ENCODE data around the gene SLIT1. TPM values are rescaled to one million over a fixed set of nuclear protein-coding genes. Genes with fewer than 3 reads are reported as not detected.

The SLIT1 gene
- polyA plus RNA-seq, 12 donors, result 0.54 to 1.6 (median 1.0) TPM; not detected in 2

- DNase-seq, result no peak
Measured at GRCh38 chr10:97003151-97003803, 182.5 kb downstream of the SLIT1 start.

- DNase-seq, result no peak
Measured at GRCh38 chr10:97002670-97003069, 183.1 kb downstream of the SLIT1 start.

GRCh38 chr10:97001183-97001991 is 184.4 kb downstream of the SLIT1 start:
- DNase-seq, result no peak

- DNase-seq, result no peak
Measured at GRCh38 chr10:97000487-97001182, 185.1 kb downstream of the SLIT1 start.

- no peak for DNase-seq
Measured at GRCh38 chr10:96999987-97000386, 185.8 kb downstream of the SLIT1 start.

GRCh38 chr10:96999337-96999736 is 186.4 kb downstream of the SLIT1 start:
- DNase-seq, result no peak

- no peak for DNase-seq
Measured at GRCh38 chr10:96998329-96998888, 187.3 kb downstream of the SLIT1 start.

GRCh38 chr10:96996275-96996965 is 189.3 kb downstream of the SLIT1 start:
- DNase-seq, result no peak

GRCh38 chr10:96995851-96996250 is 189.9 kb downstream of the SLIT1 start:
- no peak for DNase-seq

- no peak for DNase-seq
Measured at GRCh38 chr10:96992721-96993120, 193.0 kb downstream of the SLIT1 start.

- no peak for DNase-seq
Measured at GRCh38 chr10:96991313-96991841, 194.4 kb downstream of the SLIT1 start.

- DNase-seq, result no peak
Measured at GRCh38 chr10:96988426-96988825, 197.3 kb downstream of the SLIT1 start.

GRCh38 chr10:96987842-96988175 is 197.9 kb downstream of the SLIT1 start:
- no peak for DNase-seq

GRCh38 chr10:96987141-96987841 is 198.5 kb downstream of the SLIT1 start:
- DNase-seq, result no peak

- DNase-seq, result no peak
Measured at GRCh38 chr10:96986200-96986856, 199.4 kb downstream of the SLIT1 start.

- peak; percentile 84 for DNase-seq
Measured at GRCh38 chr10:96984541-96985131, 201.1 kb downstream of the SLIT1 start.

- DNase-seq, result no peak
Measured at GRCh38 chr10:96982149-96982930, 203.4 kb downstream of the SLIT1 start.

- no peak for DNase-seq
Measured at GRCh38 chr10:96978621-96979154, 207.1 kb downstream of the SLIT1 start.

GRCh38 chr10:96975136-96975535 is 210.6 kb downstream of the SLIT1 start:
- no peak for DNase-seq
